ENCODE results near the gene MSH3.
"Not testable (repeated sequence)": the region's sequence is repeated elsewhere in the genome, so short reads cannot be mapped to it uniquely, and the experiment has no call there.

The MSH3 gene

GRCh38 chr5:80705216-80705769 is 50.8 kb downstream of the MSH3 start:
- in situ Hi-C loops (cut with HindIII; ENCODE audit: low sequenced_read_pairs): loop anchor here (10.0 kb wide), 1 partner anchor 450 kb away; no protein-coding TSS in a partner anchor

- in situ Hi-C loops (cut with HindIII; ENCODE audit: low sequenced_read_pairs): loop anchor here (10.0 kb wide), 1 partner anchor 449 kb away; no protein-coding TSS in a partner anchor
Measured at GRCh38 chr5:80705801-80706200, 51.3 kb downstream of the MSH3 start.

GRCh38 chr5:80706835-80707447 is 52.5 kb downstream of the MSH3 start:
- in situ Hi-C loops (cut with HindIII; ENCODE audit: low sequenced_read_pairs): loop anchor here (10.0 kb wide), 1 partner anchor 448 kb away; no protein-coding TSS in a partner anchor

- in situ Hi-C loops (cut with HindIII; ENCODE audit: low sequenced_read_pairs): loop anchor here (10.0 kb wide), 1 partner anchor 447 kb away; no protein-coding TSS in a partner anchor
Measured at GRCh38 chr5:80707645-80708044, 53.2 kb downstream of the MSH3 start.

- in situ Hi-C loops (cut with HindIII; ENCODE audit: low sequenced_read_pairs): no loop called here
Measured at GRCh38 chr5:80711216-80711615, 56.8 kb downstream of the MSH3 start.

- in situ Hi-C loops (cut with HindIII; ENCODE audit: low sequenced_read_pairs): no loop called here
Measured at GRCh38 chr5:80711938-80712337, 57.5 kb downstream of the MSH3 start.

- in situ Hi-C loops (cut with HindIII; ENCODE audit: low sequenced_read_pairs): no loop called here
Measured at GRCh38 chr5:80712919-80713318, 58.5 kb downstream of the MSH3 start.

- in situ Hi-C loops (cut with HindIII; ENCODE audit: low sequenced_read_pairs): no loop called here
Measured at GRCh38 chr5:80713631-80714030, 59.2 kb downstream of the MSH3 start.

- in situ Hi-C loops (cut with HindIII; ENCODE audit: low sequenced_read_pairs): no loop called here
Measured at GRCh38 chr5:80714570-80715298, 60.3 kb downstream of the MSH3 start.

- in situ Hi-C loops (cut with HindIII; ENCODE audit: low sequenced_read_pairs): no loop called here
Measured at GRCh38 chr5:80715887-80716286, 61.4 kb downstream of the MSH3 start.

- in situ Hi-C loops (cut with HindIII; ENCODE audit: low sequenced_read_pairs): no loop called here
Measured at GRCh38 chr5:80720181-80720580, 65.7 kb downstream of the MSH3 start.

- in situ Hi-C loops (cut with HindIII; ENCODE audit: low sequenced_read_pairs): no loop called here
Measured at GRCh38 chr5:80722916-80723315, 68.5 kb downstream of the MSH3 start.

- in situ Hi-C loops (cut with HindIII; ENCODE audit: low sequenced_read_pairs): no loop called here
Measured at GRCh38 chr5:80725446-80725845, 71.0 kb downstream of the MSH3 start.

GRCh38 chr5:80736730-80737129 is 82.3 kb downstream of the MSH3 start:
- in situ Hi-C loops (cut with HindIII; ENCODE audit: low sequenced_read_pairs): no loop called here

- in situ Hi-C loops (cut with HindIII; ENCODE audit: low sequenced_read_pairs): no loop called here
Measured at GRCh38 chr5:80738466-80738865, 84.0 kb downstream of the MSH3 start.

- in situ Hi-C loops (cut with HindIII; ENCODE audit: low sequenced_read_pairs): no loop called here
Measured at GRCh38 chr5:80739057-80739456, 84.6 kb downstream of the MSH3 start.

GRCh38 chr5:80739496-80739895 is 85.0 kb downstream of the MSH3 start:
- in situ Hi-C loops (cut with HindIII; ENCODE audit: low sequenced_read_pairs): no loop called here

GRCh38 chr5:80739898-80740297 is 85.4 kb downstream of the MSH3 start:
- in situ Hi-C loops (cut with HindIII; ENCODE audit: low sequenced_read_pairs): no loop called here

- in situ Hi-C loops (cut with HindIII; ENCODE audit: low sequenced_read_pairs): not testable (repeated sequence)
Measured at GRCh38 chr5:80740488-80740887, 86.0 kb downstream of the MSH3 start.

GRCh38 chr5:80740999-80741398 is 86.5 kb downstream of the MSH3 start:
- in situ Hi-C loops (cut with HindIII; ENCODE audit: low sequenced_read_pairs): no loop called here

GRCh38 chr5:80744149-80744548 is 89.7 kb downstream of the MSH3 start:
- in situ Hi-C loops (cut with HindIII; ENCODE audit: low sequenced_read_pairs): no loop called here

GRCh38 chr5:80745490-80745889 is 91.0 kb downstream of the MSH3 start:
- in situ Hi-C loops (cut with HindIII; ENCODE audit: low sequenced_read_pairs): no loop called here

Data from DLD1 (cell line).